K562 (cell line): ENCODE measurements around the gene ZNF584. TPM values are rescaled to one million over a fixed set of nuclear protein-coding genes. Genes with fewer than 3 reads are reported as not detected.
A peak's percentile ranks its signal among the peaks of the same experiment; 100 is the strongest.

Source experiments
- AFF4 ChIP-seq: sonication (generic); formaldehyde crosslinking; IDR thresholded peaks from 2 replicates; pipeline ENCODE4 v1.8.0; 2023; ENCODE audit warnings: mild to moderate bottlenecking, missing genetic modification reagents
- CCNT2 ChIP-seq: IDR thresholded peaks from 2 replicates; pipeline ENCODE4 v1.6.1; 2011; ENCODE audit warnings: borderline replicate concordance, low read depth, mild to moderate bottlenecking, moderate library complexity, mixed read lengths, low read length; ENCODE audit not compliant: insufficient read length; ENCODE audit errors: extremely low read depth
- CHD1 ChIP-seq: fragments of 200-600 bp; sonication (generic); IDR thresholded peaks from one replicate; pipeline ENCODE4 v1.6.1; 2012; ENCODE audit warnings: mild to moderate bottlenecking, moderate library complexity, low read length, inconsistent platforms
- CSDE1 ChIP-seq, 2 experiments: fragments of 450-650 bp; IDR thresholded peaks; 2 replicates each; pipeline ENCODE4 v1.6.1; 2016; ENCODE audit warnings: mild to moderate bottlenecking in 1 of 2
- DMBX1 ChIP-seq: fragments of 250-450 bp; sonication (Bioruptor Pico); IDR thresholded peaks from 2 replicates; pipeline ENCODE4 v1.8.0; 2022; ENCODE audit warnings: inconsistent platforms, mild to moderate bottlenecking, moderate library complexity, borderline replicate concordance
- ERF ChIP-seq: fragments of 450-650 bp; formaldehyde crosslinking; IDR thresholded peaks from 2 replicates; pipeline ENCODE4 v1.4.0; 2020; ENCODE audit warnings: mild to moderate bottlenecking, mixed read lengths
- FOXA1 ChIP-seq: fragments of 450-650 bp; IDR thresholded peaks from 2 replicates; pipeline ENCODE4 v1.6.1; 2016; ENCODE audit warnings: mild to moderate bottlenecking, borderline replicate concordance
- HDAC3 ChIP-seq: fragments of 450-650 bp; IDR thresholded peaks from 2 replicates; pipeline ENCODE4 v1.6.1; 2018; ENCODE audit warnings: borderline replicate concordance, mild to moderate bottlenecking, moderate library complexity; ENCODE audit not compliant: partially characterized antibody
- KDM1A ChIP-seq, 2 experiments: fragments of 450-650 bp; IDR thresholded peaks; 2 replicates each; pipeline ENCODE4 v1.6.1; 2016; ENCODE audit warnings: mild to moderate bottlenecking in 2 of 2
- KHSRP ChIP-seq: fragments of 450-650 bp; IDR thresholded peaks from 2 replicates; pipeline ENCODE4 v1.6.1; 2017
- LCOR ChIP-seq: sonication (generic); formaldehyde crosslinking; IDR thresholded peaks from 2 replicates; pipeline ENCODE4 v1.8.0; 2022; ENCODE audit warnings: mild to moderate bottlenecking, missing genetic modification reagents
- MEF2D ChIP-seq: conservative IDR thresholded peaks from 2 replicates; pipeline ENCODE4 v1.6.1; 2016; ENCODE audit warnings: low read depth, missing genetic modification characterization, missing compliant biosample characterization
- NRF1 ChIP-seq, 2 experiments: fragments of 450-650 bp; IDR thresholded peaks in 1 of 2; conservative IDR thresholded peaks in 1 of 2; 2 replicates each; pipeline ENCODE4 v1.6.1; 2014; ENCODE audit warnings: mild to moderate bottlenecking in 2 of 2
- RBM22 ChIP-seq: fragments of 200-400 bp; formaldehyde crosslinking; IDR thresholded peaks from 2 replicates; pipeline ENCODE4 v1.6.1; 2018; ENCODE audit warnings: low read length, low read depth; ENCODE audit not compliant: poor library complexity, severe bottlenecking
- RBM34 ChIP-seq: fragments of 200-400 bp; formaldehyde crosslinking; IDR thresholded peaks from 2 replicates; pipeline ENCODE4 v1.6.1; 2018; ENCODE audit warnings: low read length, borderline replicate concordance; ENCODE audit not compliant: insufficient read depth
- SMARCB1 ChIP-seq: IDR thresholded peaks from 2 replicates; pipeline ENCODE4 v1.6.1; 2011; ENCODE audit warnings: improper control_type of control experiment, low read depth; ENCODE audit not compliant: insufficient read length
- TCF3 ChIP-seq: sonication (generic); formaldehyde crosslinking; IDR thresholded peaks from 2 replicates; pipeline ENCODE4 v1.4.0; 2020; ENCODE audit warnings: mild to moderate bottlenecking, missing genetic modification reagents
- TRIM25 ChIP-seq: fragments of 450-650 bp; IDR thresholded peaks from 2 replicates; pipeline ENCODE4 v1.7.0; 2016; ENCODE audit warnings: borderline replicate concordance
- ZNF140 ChIP-seq: fragments of 250-450 bp; sonication (Bioruptor Pico); IDR thresholded peaks from 2 replicates; pipeline ENCODE4 v1.8.0; 2021; ENCODE audit warnings: moderate library complexity, mild to moderate bottlenecking, inconsistent platforms
- ZNF316 ChIP-seq: fragments of 450-650 bp; IDR thresholded peaks from 2 replicates; pipeline ENCODE4 v1.6.1; 2016
- ZNF41 ChIP-seq: fragments of 250-450 bp; sonication (Bioruptor Pico); conservative IDR thresholded peaks from 2 replicates; pipeline ENCODE4 v1.4.0; 2020; ENCODE audit warnings: mild to moderate bottlenecking
- ZNF584 ChIP-seq: fragments of 200-800 bp; sonication (Bioruptor generic); IDR thresholded peaks from 2 replicates; pipeline ENCODE4 v1.6.1; 2016; ENCODE audit warnings: low read depth, mild to moderate bottlenecking, missing genetic modification characterization, missing compliant biosample characterization
- ZNF707 ChIP-seq: fragments of 250-450 bp; sonication (Bioruptor Pico); conservative IDR thresholded peaks from 2 replicates; pipeline ENCODE4 v1.8.0; 2022; ENCODE audit warnings: inconsistent platforms, mild to moderate bottlenecking, moderate library complexity
- ZSCAN29 ChIP-seq: fragments of 450-650 bp; IDR thresholded peaks from 2 replicates; pipeline ENCODE4 v1.6.1; 2017
- polyA plus RNA-seq, 8 experiments: library from polyadenylated mRNA; depleted of rRNA in 4 of 8; stranded (reverse) in 5 of 8; unstranded in 3 of 8; fragments of >200 nt; fragmentation: Nextera tagmentation in 2 of 8; fragmentation: Illumina TruSeq in 1 of 8; extraction: Ambion mirVana in 2 of 8; extraction: Trizol in 1 of 8; gene quantifications; 2 replicates each; pipeline versions ENCODE4 v1.2.1 to v1.2.3, GENCODE V29; 2011 to 2014; ENCODE audit warnings: inconsistent platforms in 1 of 8, missing spikeins in 1 of 8
- total RNA-seq, 7 experiments: library from RNA; depleted of rRNA in 6 of 7; stranded (reverse); fragments of >200 nt in 6 of 7; fragmentation: Illumina TruSeq in 2 of 7; extraction: Trizol in 2 of 7; gene quantifications; 2 replicates each; pipeline versions ENCODE4 v1.2.1 to v1.2.3, GENCODE V29; 2011 to 2021; ENCODE audit warnings: low replicate concordance in 1 of 7

The ZNF584 gene
- total and polyA plus RNA-seq, 9 of the 15 experiments (the other 6 are each of a cell fraction or from before 2014, with no cell fraction given): 5.8 to 43.4 (median 24.6) TPM

GRCh38 chr19:58451358-58452101 lies 43.1 kb downstream of the ZNF584 start, which contains the start of gene ZNF324B (continued):
- TF ChIP-seq AFF4 (CRISPR knock-in tag) (no peak), ZNF584 (CRISPR knock-in tag) (no peak), KDM1A (IDR thresholded peaks at IDR 0.05) (no peak), CCNT2 (peak; percentile 27), CHD1 (no peak), LCOR (CRISPR knock-in tag) (no peak), KHSRP (no peak), ZNF41 (CRISPR knock-in tag) (no peak), DMBX1 (CRISPR knock-in tag) (no peak), FOXA1 (no peak), RBM34 (no peak), CSDE1 (IDR thresholded peaks at IDR 0.05) (peak in 1 of 2 experiments; percentile 94; a peak in 2 of 4 replicates), TRIM25 (no peak), ZSCAN29 (no peak), RBM22 (peak; percentile 84), ZNF316 (no peak), ERF (CRISPR knock-in tag) (peak; percentile 76; the same call in 1 of the 2 replicates), ZNF707 (CRISPR knock-in tag) (no peak), ZNF140 (no peak), MEF2D (tag) (no peak), HDAC3 (no peak), SMARCB1 (no peak), TCF3 (no peak), NRF1 (conservative IDR thresholded peaks at IDR 0.05 in 1 of 2, IDR thresholded peaks at IDR 0.05 in 1 of 2) (peak; percentile 92 to 94)
